Ovary (tissue), 9 donors: Measurements from ENCODE around the gene ADAMTS10. TPM values are rescaled to one million over a fixed set of nuclear protein-coding genes. Genes with fewer than 3 reads are reported as not detected.

Experiments used
- DNase-seq, 5 donors: peaks; one replicate each; pipeline ENCODE4 v3.0.0-alpha.2; 2019 to 2020
- H3K27ac ChIP-seq, 2 donors: fragments of 200-600 bp; one replicate each; pipeline versions ENCODE4 v1.5.1 to v1.8.0; 2019 to 2022
- H3K27me3 ChIP-seq: fragments of 200-600 bp; one replicate; pipeline ENCODE4 v1.8.0; 2022
- H3K36me3 ChIP-seq: fragments of 200-600 bp; sonication (generic); one replicate; pipeline ENCODE4 v1.5.1; 2019
- H3K4me1 ChIP-seq: one replicate; pipeline ENCODE4 v1.8.1; 2013; ENCODE audit warnings: mild to moderate bottlenecking, moderate library complexity; ENCODE audit not compliant: insufficient read depth
- H3K4me3 ChIP-seq: fragments of 200-600 bp; sonication (generic); one replicate; pipeline ENCODE4 v1.5.1; 2017
- H3K9me3 ChIP-seq, 2 donors: fragments of 200-600 bp in 1 of 2; sonication (generic) in 1 of 2; one replicate each; pipeline versions ENCODE4 v1.5.1 to v1.8.1; 2013 to 2019; ENCODE audit warnings: mild to moderate bottlenecking in 1 of 2, moderate library complexity in 1 of 2
- POLR2A ChIP-seq: fragments of 450-650 bp; IDR thresholded peaks from one replicate; pipeline ENCODE4 v1.6.1; 2017; ENCODE audit warnings: antibody characterized with exemption, mild to moderate bottlenecking, moderate library complexity
- WGBS, 3 donors: extraction: QIAGEN DNeasy Blood & Tissue Kit in 1 of 3; methylation state at CpG; one replicate each; pipeline versions ENCODE4 v1.1.5 to v1.1.7; 2013 to 2017; 5-methylcytosine and 5-hydroxymethylcytosine counted together
- intact Hi-C, 4 donors: fragments of 100-400 bp; cut with DNase I; formaldehyde crosslinking; loops; one replicate each; pipeline versions ENCODE4 v1.11.0 to v1.15.1; 2022 to 2023
- polyA plus RNA-seq, 2 donors: library from polyadenylated mRNA; stranded (reverse); fragments of 200-250 nt in 1 of 2; fragments of 350-450 nt in 1 of 2; fragmentation: Illumina TruSeq in 1 of 2; extraction: RNeasy Lipid Tissue Mini Kit (QIAGEN cat#74804) in 1 of 2; gene quantifications; one replicate each; pipeline ENCODE4 v1.2.3, GENCODE V29; 2013 to 2014
- total RNA-seq, 7 donors: library from RNA; depleted of rRNA in 2 of 7; stranded (reverse); fragments of >200 nt in 2 of 7; fragmentation: NEBNext Ultra II Directional in 3 of 7; extraction: Animal tissue kit (Norgen Biotek cat#: 25700) in 3 of 7; gene quantifications; one replicate each; pipeline versions ENCODE4 v1.1.0 to v1.2.4, GENCODE V29; 2016 to 2023
- donor health status: DM: no; HTN: no; CAD: no; lungs with moderate emphysema.
- donor health status: DM: no; HTN: no; CAD: no.
- donor health status: Bipolar disorder and iron deficiency.
- donor health status: DM: yes; HTN: yes; CAD: no.
- donor health status: DM: no; HTN: no; CAD: no.
- donor health status: DM: yes; HTN: yes; CAD: no.

ADAMTS10 gene
- total and polyA plus RNA-seq, 9 donors = 6.2 to 49.3 (median 37.4) TPM

GRCh38 chr19:8532225-8532624 is 78.3 kb downstream of the ADAMTS10 start:
- intact Hi-C loops = no loop called here
- no peaks in the 10 kb centered on the region for H3K9me3 ChIP-seq

GRCh38 chr19:8531470-8531869 is 79.0 kb downstream of the ADAMTS10 start:
- 80 to 89% (median 85%) methylated on average over 7 of the region's 7 CpGs for WGBS, 3 donors
- H3K36me3 ChIP-seq = no peaks in the 10 kb centered on the region
- H3K4me1 ChIP-seq = peaks cover 7% of the 10 kb centered on the region
- no peaks in the 10 kb centered on the region for H3K27me3 ChIP-seq
- no peak for TF ChIP-seq POLR2A
- no peak overlapping the region for H3K4me3 ChIP-seq
- no peak for DNase-seq
- intact Hi-C loops = no loop called here
- H3K27ac ChIP-seq = no peak overlapping the region
- no peaks in the 10 kb centered on the region for H3K9me3 ChIP-seq

More at GRCh38 chr19:8532225-8532624, 78.3 kb downstream of the ADAMTS10 start:
- Histone ChIP-seq H3K36me3 (no peaks in the 10 kb centered on the region), H3K27me3 (no peaks in the 10 kb centered on the region), H3K27ac (no peak overlapping the region), H3K4me1 (peaks cover 3% of the 10 kb centered on the region), H3K4me3 (no peak overlapping the region)
- no peak for TF ChIP-seq POLR2A
- 58 to 67% (median 65%) methylated on average over 2 of the region's 2 CpGs for WGBS, 3 donors
- DNase-seq = no peak

Other genes starting within 250 kb of the ADAMTS10 start
- 10 to 100 TPM in 3 of 7 donors, 1 to 10 TPM in 3, under 1 TPM in 1; 0.71 to 35.0 (median 2.1) TPM for gene ANGPTL4, start 246.6 kb downstream of the ADAMTS10 start, total RNA-seq
- 10 to 100 TPM in 1 of 2 donors, 1 to 10 TPM in 1; 3.0 to 11.7 TPM for gene ANGPTL4, start 246.6 kb downstream of the ADAMTS10 start, polyA plus RNA-seq
- 100 to 1,000 TPM in 5 of 7 donors, 10 to 100 TPM in 2; 29.3 to 142 (median 102) TPM for gene RAB11B, start 220.4 kb downstream of the ADAMTS10 start, total RNA-seq
- 100 to 1,000 TPM in 1 of 2 donors, 10 to 100 TPM in 1; 20.8 to 103 TPM for gene RAB11B, start 220.4 kb downstream of the ADAMTS10 start, polyA plus RNA-seq
- gene MARCHF2, start 197.4 kb downstream of the ADAMTS10 start, total RNA-seq = 10 to 100 TPM; 20.7 to 62.7 (median 27.2) TPM
- gene MARCHF2, start 197.4 kb downstream of the ADAMTS10 start, polyA plus RNA-seq = 10 to 100 TPM; 13.8 to 22.0 TPM
- gene HNRNPM, start 165.7 kb downstream of the ADAMTS10 start, total RNA-seq = 100 to 1,000 TPM in 6 of 7 donors, 10 to 100 TPM in 1; 88.2 to 220 (median 180) TPM
- gene HNRNPM, start 165.7 kb downstream of the ADAMTS10 start, polyA plus RNA-seq = 100 to 1,000 TPM; 146 to 285 TPM
- 1 to 10 TPM in 4 of 7 donors, under 1 TPM in 3; 0.11 to 2.2 (median 1.4) TPM for gene PRAM1, start 108.1 kb downstream of the ADAMTS10 start, total RNA-seq
- under 1 TPM; 0.35 to 0.88 TPM for gene PRAM1, start 108.1 kb downstream of the ADAMTS10 start, polyA plus RNA-seq
- 10 to 100 TPM; 20.9 to 49.7 (median 26.2) TPM for gene ZNF414, start 96.5 kb downstream of the ADAMTS10 start, total RNA-seq
- 10 to 100 TPM in 1 of 2 donors, under 1 TPM in 1; 0.62 to 45.3 TPM for gene ZNF414, start 96.5 kb downstream of the ADAMTS10 start, polyA plus RNA-seq
- 10 to 100 TPM in 2 of 7 donors, 1 to 10 TPM in 5; 3.5 to 13.6 (median 5.4) TPM for gene MYO1F, start 33.3 kb downstream of the ADAMTS10 start, total RNA-seq
- 1 to 10 TPM; 4.0 to 7.8 TPM for gene MYO1F, start 33.3 kb downstream of the ADAMTS10 start, polyA plus RNA-seq
- not detected for gene NFILZ, start 19.9 kb upstream of the ADAMTS10 start, total RNA-seq
- gene NFILZ, start 19.9 kb upstream of the ADAMTS10 start, polyA plus RNA-seq = not detected
- gene ACTL9, start 88.1 kb upstream of the ADAMTS10 start, total RNA-seq = not detected
- gene ACTL9, start 88.1 kb upstream of the ADAMTS10 start, polyA plus RNA-seq = not detected
- not detected for gene OR2Z1, start 110.9 kb upstream of the ADAMTS10 start, total RNA-seq
- gene OR2Z1, start 110.9 kb upstream of the ADAMTS10 start, polyA plus RNA-seq = not detected
- gene ZNF558, start 221.6 kb upstream of the ADAMTS10 start, total RNA-seq = 10 to 100 TPM; 28.0 to 44.2 (median 34.4) TPM
- gene ZNF558, start 221.6 kb upstream of the ADAMTS10 start, polyA plus RNA-seq = 10 to 100 TPM; 15.8 to 21.0 TPM
- gene MBD3L1, start 221.7 kb upstream of the ADAMTS10 start, total RNA-seq = not detected
- not detected for gene MBD3L1, start 221.7 kb upstream of the ADAMTS10 start, polyA plus RNA-seq